Placental pericyte (primary cell): ENCODE results near the gene SETD3. TPM values are rescaled to one million over a fixed set of nuclear protein-coding genes. Genes with fewer than 3 reads are reported as not detected.

Experiments used
- small RNA-seq: library from RNA; depleted of rRNA; stranded (forward); fragments of <200 nt; gene quantifications from one replicate; pipeline ENCODE3, GENCODE V24; 2012; ENCODE audit warnings: low replicate concordance
- total RNA-seq: library from RNA; depleted of rRNA; stranded (reverse); fragments of >200 nt; gene quantifications from 2 replicates; pipeline ENCODE4 v1.2.3, GENCODE V29; 2012

The SETD3 gene
- 66.7 TPM in 2 replicates for total RNA-seq

GRCh38 chr14:99479906-99480869 lies at the start of gene SETD3:
TSS of gene SETD3 (minus strand) at chr14:99480859. CDS start at chr14:99465805, 15,054 bp downstream.

GRCh38 chr14:99480917-99481744 lies 472 bp upstream of the SETD3 start, which contains the start of gene CCNK:
TSS of gene CCNK (plus strand) at chr14:99481409. CDS start at chr14:99492678, 11,269 bp downstream.

Small RNA genes within 50 kb of the gene (small RNA-seq; reads per million reads assigned to genes)
- gene RNU6-91P: not detected

Other genes with a start within 250 kb of the SETD3 start
- not detected in 2 replicates for gene BCL11B, start 208.7 kb downstream of the SETD3 start, total RNA-seq
- 29.3 and 31.2 TPM in 2 replicates for gene CCNK, start 550 bp upstream of the SETD3 start, total RNA-seq
- 6.1 and 18.8 TPM in 2 replicates for gene CCDC85C, start 123.3 kb upstream of the SETD3 start, total RNA-seq
- 0.66 and 1.9 TPM in 2 replicates for gene HHIPL1, start 164.3 kb upstream of the SETD3 start, total RNA-seq
- gene CYP46A1, start 203.4 kb upstream of the SETD3 start, total RNA-seq: 0.14 TPM in 1 of 2 replicates, not detected in the other